Neutrophil (primary cell): ENCODE results near the gene KCNK15.

Source experiments
- H3K27ac ChIP-seq: fragments of 200-600 bp; sonication (generic); 2 replicates; pipeline ENCODE4 v1.5.1; 2016; ENCODE audit warnings: mild to moderate bottlenecking, moderate library complexity
- H3K27me3 ChIP-seq: fragments of 200-600 bp; sonication (generic); 2 replicates; pipeline ENCODE4 v1.6.0; 2016; ENCODE audit warnings: mild to moderate bottlenecking
- H3K36me3 ChIP-seq: fragments of 200-600 bp; sonication (generic); 2 replicates; pipeline ENCODE4 v1.5.1; 2017
- H3K4me1 ChIP-seq, 2 experiments: fragments of 200-600 bp in 1 of 2; sonication (generic) in 1 of 2; 1 replicate in 1 of 2; 2 replicates in 1 of 2; pipeline versions ENCODE4 v1.5.1 to v1.6.1; 2013 to 2016; ENCODE audit warnings: low read depth in 1 of 2, low read length in 1 of 2, mild to moderate bottlenecking in 1 of 2, moderate library complexity in 1 of 2; ENCODE audit not compliant: control insufficient read depth in 1 of 2, insufficient read depth in 1 of 2
- H3K4me3 ChIP-seq, 2 experiments: fragments of 200-600 bp in 1 of 2; sonication (generic) in 1 of 2; 1 replicate in 1 of 2; 2 replicates in 1 of 2; pipeline ENCODE4 v1.5.1; 2013 to 2016; ENCODE audit warnings: low read depth in 1 of 2, low read length in 1 of 2, mild to moderate bottlenecking in 1 of 2, moderate library complexity in 1 of 2
- H3K9me3 ChIP-seq: fragments of 200-600 bp; sonication (generic); 2 replicates; pipeline ENCODE4 v1.5.1; 2016
- TF ChIP-seq, protein P1 (sequence below): fragments of 200-600 bp; sonication (generic); IDR thresholded peaks from 2 replicates; pipeline ENCODE4 v1.5.1; 2016; ENCODE audit warnings: antibody characterized with exemption

The KCNK15 gene

DNA sequence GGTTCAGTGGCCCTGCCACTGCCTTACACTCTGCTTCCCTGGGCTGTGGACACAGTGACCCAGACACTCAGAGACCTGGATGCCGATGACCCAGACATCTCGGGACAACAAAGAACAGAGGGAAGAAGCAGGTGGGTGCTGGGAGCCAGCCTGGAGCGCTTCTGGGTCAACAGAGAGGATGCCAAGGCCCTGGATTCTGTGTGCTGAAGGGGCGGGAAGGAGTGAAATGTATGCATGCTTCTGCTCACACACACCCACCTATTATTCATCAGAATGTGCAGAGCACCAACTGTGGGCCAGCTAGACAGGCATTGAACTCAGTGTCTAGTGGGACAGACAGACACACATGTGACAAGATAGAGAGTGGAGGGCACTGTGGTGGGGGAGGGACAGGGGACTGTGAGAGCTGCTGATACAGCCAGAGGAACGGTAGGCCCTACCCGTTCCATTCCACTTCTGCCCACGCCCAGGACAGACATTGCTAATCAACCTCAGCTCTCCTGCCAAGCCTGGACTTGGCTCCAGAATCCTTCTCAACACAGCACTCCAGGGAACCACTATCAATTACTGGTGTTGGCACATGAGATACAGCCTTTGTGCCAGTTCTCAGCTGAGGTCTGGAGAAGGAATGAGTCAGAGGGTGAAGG lies 20.2 kb downstream of the KCNK15 start:
- no peaks in the 10 kb centered on the region for H3K4me1 ChIP-seq
- no peaks in the 10 kb centered on the region for H3K9me3 ChIP-seq
- no peak overlapping the region for H3K27ac ChIP-seq
- H3K4me3 ChIP-seq = no peak overlapping the region
- H3K36me3 ChIP-seq = no peaks in the 10 kb centered on the region
- TF ChIP-seq, protein P1, sequence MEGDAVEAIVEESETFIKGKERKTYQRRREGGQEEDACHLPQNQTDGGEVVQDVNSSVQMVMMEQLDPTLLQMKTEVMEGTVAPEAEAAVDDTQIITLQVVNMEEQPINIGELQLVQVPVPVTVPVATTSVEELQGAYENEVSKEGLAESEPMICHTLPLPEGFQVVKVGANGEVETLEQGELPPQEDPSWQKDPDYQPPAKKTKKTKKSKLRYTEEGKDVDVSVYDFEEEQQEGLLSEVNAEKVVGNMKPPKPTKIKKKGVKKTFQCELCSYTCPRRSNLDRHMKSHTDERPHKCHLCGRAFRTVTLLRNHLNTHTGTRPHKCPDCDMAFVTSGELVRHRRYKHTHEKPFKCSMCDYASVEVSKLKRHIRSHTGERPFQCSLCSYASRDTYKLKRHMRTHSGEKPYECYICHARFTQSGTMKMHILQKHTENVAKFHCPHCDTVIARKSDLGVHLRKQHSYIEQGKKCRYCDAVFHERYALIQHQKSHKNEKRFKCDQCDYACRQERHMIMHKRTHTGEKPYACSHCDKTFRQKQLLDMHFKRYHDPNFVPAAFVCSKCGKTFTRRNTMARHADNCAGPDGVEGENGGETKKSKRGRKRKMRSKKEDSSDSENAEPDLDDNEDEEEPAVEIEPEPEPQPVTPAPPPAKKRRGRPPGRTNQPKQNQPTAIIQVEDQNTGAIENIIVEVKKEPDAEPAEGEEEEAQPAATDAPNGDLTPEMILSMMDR = no peak
- peaks cover 39% of the 10 kb centered on the region for H3K27me3 ChIP-seq

DNA sequence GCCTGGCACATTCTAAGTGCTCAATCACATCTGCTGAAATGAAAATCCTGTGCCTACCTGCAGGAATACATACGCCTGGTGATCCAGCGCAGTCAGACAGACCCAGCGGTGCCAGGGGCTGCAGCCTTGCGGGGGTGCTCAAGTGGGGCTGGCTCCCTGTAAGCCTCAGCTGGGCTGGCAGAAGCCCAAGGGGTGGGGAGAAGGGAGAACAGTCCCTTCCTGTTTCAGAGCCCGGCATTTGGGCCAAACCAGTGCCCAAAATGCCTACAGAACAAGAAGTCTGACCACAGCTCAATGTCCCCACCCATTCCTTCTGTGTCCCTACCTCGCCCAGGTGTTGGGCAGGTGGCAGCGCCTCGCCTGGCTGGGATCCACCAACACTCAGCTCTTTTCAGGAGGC lies 22.6 kb downstream of the KCNK15 start:
- no peak overlapping the region for H3K4me3 ChIP-seq

DNA sequence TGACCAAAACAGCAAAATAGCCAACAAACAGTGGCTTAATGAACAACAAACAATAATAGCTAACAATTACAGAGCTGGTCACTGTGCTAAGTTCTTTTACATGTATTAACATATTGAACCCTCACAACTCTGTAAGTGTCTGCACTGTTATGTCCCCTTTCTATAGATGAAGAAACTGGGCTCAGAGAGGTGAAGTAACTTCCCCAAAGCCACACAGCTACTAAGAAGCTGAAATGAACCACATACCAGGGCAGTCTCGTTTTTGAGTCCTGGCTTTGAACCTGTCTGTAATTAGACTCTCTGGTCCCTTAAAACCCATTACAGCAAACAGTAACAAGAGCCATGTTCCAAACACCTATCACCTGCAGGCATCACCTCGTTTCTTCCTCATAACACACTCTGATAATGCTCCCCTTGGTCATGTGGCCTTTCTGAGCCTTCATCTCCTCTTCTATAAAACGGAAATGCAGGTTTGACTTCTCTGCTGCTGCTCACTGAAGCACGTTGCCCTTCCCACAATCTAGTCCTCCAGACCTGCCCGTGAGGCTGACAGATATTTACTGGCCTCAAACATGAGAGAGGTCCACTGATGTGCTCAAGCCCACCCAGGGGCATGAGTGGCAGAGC lies 23.3 kb downstream of the KCNK15 start:
- Histone ChIP-seq H3K36me3 (no peaks in the 10 kb centered on the region), H3K4me1 (no peaks in the 10 kb centered on the region), H3K9me3 (no peaks in the 10 kb centered on the region), H3K4me3 (no peak overlapping the region), H3K27ac (no peak overlapping the region), H3K27me3 (peaks cover 53% of the 10 kb centered on the region)
- TF ChIP-seq, protein P1 = no peak

More for the DNA sequence above, 22.6 kb downstream of the KCNK15 start:
- H3K36me3 ChIP-seq = no peaks in the 10 kb centered on the region
- H3K27ac ChIP-seq = no peak overlapping the region
- peaks cover 53% of the 10 kb centered on the region for H3K27me3 ChIP-seq
- H3K9me3 ChIP-seq = no peaks in the 10 kb centered on the region
- no peaks in the 10 kb centered on the region for H3K4me1 ChIP-seq
- TF ChIP-seq, protein P1 = no peak

DNA sequence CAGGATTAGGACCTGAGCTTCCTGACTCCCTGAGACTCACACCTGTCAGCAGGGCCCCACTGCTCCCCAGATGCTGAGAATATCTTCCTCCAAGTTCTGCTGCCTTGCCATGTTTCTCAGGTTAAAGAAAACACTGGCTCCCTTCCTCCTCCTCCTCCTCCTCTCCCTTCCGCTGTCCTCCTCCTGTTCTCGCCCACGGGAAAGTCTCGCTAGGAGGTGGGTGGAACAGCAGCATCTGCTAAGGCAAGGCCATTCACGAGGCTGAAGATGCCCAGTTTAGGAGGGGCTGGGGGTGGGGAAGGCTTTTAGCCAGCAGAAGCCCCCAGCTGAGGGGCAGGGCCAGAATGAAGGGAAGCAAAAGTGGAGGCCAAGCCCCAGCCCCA lies 23.8 kb downstream of the KCNK15 start:
- Histone ChIP-seq H3K36me3 (no peaks in the 10 kb centered on the region), H3K27me3 (peaks cover 53% of the 10 kb centered on the region)

DNA sequence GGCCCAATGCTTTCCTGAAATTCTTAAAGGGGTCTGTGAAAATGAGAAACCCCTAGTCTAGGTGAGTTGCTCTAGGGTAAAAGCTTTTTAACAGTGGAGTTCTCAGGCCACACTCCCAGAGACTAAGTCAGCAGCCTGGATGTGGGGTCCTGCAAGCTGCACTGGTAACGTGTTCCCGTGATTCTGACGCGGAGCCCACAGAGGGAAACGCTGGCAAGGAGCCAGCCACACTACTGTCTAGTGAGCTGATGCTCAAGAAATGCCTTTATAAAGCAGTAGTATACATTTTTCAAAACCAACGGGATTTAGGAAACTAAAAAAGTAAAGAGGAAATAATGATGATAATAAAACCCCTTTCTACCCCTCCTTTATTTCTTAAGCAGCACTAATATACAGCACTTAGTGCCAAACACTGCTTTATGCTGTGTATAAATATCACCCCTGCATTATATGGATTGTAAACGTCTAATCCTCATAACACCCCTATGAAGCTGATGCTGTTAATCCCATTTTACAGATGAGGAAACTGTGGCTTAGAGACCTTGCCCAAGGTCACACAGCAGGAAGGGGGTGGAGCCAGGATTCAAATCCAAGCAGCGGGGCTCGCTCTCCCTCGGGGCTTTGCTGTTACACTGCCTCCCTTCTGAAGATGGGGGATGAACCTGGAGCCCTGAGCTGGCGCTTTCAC lies 25.0 kb downstream of the KCNK15 start:
- no peaks in the 10 kb centered on the region for H3K9me3 ChIP-seq
- TF ChIP-seq, protein P1 = no peak
- no peaks in the 10 kb centered on the region for H3K36me3 ChIP-seq
- no peaks in the 10 kb centered on the region for H3K4me1 ChIP-seq
- no peak overlapping the region for H3K4me3 ChIP-seq
- H3K27me3 ChIP-seq = peaks cover 51% of the 10 kb centered on the region
- H3K27ac ChIP-seq = no peak overlapping the region

More for the DNA sequence above, 23.8 kb downstream of the KCNK15 start:
- TF ChIP-seq, protein P1 = no peak
- no peaks in the 10 kb centered on the region for H3K4me1 ChIP-seq
- H3K9me3 ChIP-seq = no peaks in the 10 kb centered on the region
- no peak overlapping the region for H3K4me3 ChIP-seq
- H3K27ac ChIP-seq = no peak overlapping the region
